Calu3 (cell line): ENCODE results near the gene SMIM20. TPM values are rescaled to one million over a fixed set of nuclear protein-coding genes. Genes with fewer than 3 reads are reported as not detected.

Experiments
- BruUV-seq: library from RNA; stranded (reverse); fragments of 400-500 nt; replicated peaks from 2 replicates; lab custom pipeline; 2021; lab: Mats Ljungman, UMichigan
- CTCF ChIA-PET: fragments of 300-600 bp; sonication (Branson Sonifier 250); formaldehyde crosslinking; loops from one replicate; lab custom pipeline; 2022; ENCODE audit warnings: antibody characterized with exemption; lab: Charles Lee
- DNase-seq: peaks from one replicate; pipeline ENCODE4 v3.0.0; 2022
- H3K27ac Mint-ChIP-seq: one replicate; pipeline ENCODE4 v1.8.0; 2022; ENCODE audit warnings: mixed read lengths; ENCODE audit not compliant: unreplicated experiment
- H3K27me3 Mint-ChIP-seq: one replicate; pipeline ENCODE4 v1.8.0; 2022; ENCODE audit warnings: mixed read lengths; ENCODE audit not compliant: unreplicated experiment
- H3K36me3 Mint-ChIP-seq: one replicate; pipeline ENCODE4 v1.8.0; 2022; ENCODE audit warnings: mild to moderate bottlenecking, moderate library complexity, mixed read lengths; ENCODE audit not compliant: insufficient read depth, unreplicated experiment
- H3K4me1 Mint-ChIP-seq: one replicate; pipeline ENCODE4 v1.8.0; 2022; ENCODE audit warnings: mild to moderate bottlenecking, low read depth, mixed read lengths; ENCODE audit not compliant: unreplicated experiment
- H3K4me3 Mint-ChIP-seq: one replicate; pipeline ENCODE4 v1.8.0; 2022; ENCODE audit warnings: mild to moderate bottlenecking, low read depth, moderate library complexity, mixed read lengths; ENCODE audit not compliant: unreplicated experiment
- H3K9me3 Mint-ChIP-seq: one replicate; pipeline ENCODE4 v1.8.0; 2022; ENCODE audit warnings: low read depth, mixed read lengths; ENCODE audit not compliant: unreplicated experiment
- CTCF ChIP-seq: fragments of 200-600 bp; IDR thresholded peaks from one replicate; pipeline ENCODE4 v1.8.0; 2022; ENCODE audit warnings: antibody characterized with exemption; ENCODE audit not compliant: unreplicated experiment
- intact Hi-C: fragments of 100-400 bp; cut with micrococcal nuclease; formaldehyde crosslinking; loops from one replicate; pipeline ENCODE4 v1.10.0; 2022; ENCODE audit not compliant: unreplicated experiment
- total RNA-seq: library from RNA; stranded (reverse); gene quantifications from 2 replicates; pipeline ENCODE4 v1.2.3, GENCODE V29; 2022

Gene SMIM20
- total RNA-seq, 1 experiment from 2014 or later, result 21.0 TPM

- H3K27ac Mint-ChIP-seq, result no peak overlapping the region
- BruUV-seq, result no TSS peak
- H3K4me3 Mint-ChIP-seq, result no peak overlapping the region
- no peak for DNase-seq
- peaks cover 30% of the 10 kb centered on the region for H3K4me1 Mint-ChIP-seq
- H3K27me3 Mint-ChIP-seq, result no peaks in the 10 kb centered on the region
- H3K36me3 Mint-ChIP-seq, result peaks cover 19% of the 10 kb centered on the region
- CTCF ChIA-PET, result interaction anchor here (0.5 kb wide), 1 partner anchor 17 kb away, joined by 3 read pairs; no protein-coding TSS in a partner anchor
- no peak for TF ChIP-seq CTCF
- intact Hi-C loops, result no loop called here
- H3K9me3 Mint-ChIP-seq, result no peaks in the 10 kb centered on the region
These were observed 2.9 kb downstream of the SMIM20 start for GRCh38 chr4:25916870-25917269.

GRCh38 chr4:25919676-25920075, 5.7 kb downstream of the SMIM20 start:
- Mint-ChIP-seq H3K27ac (peak overlapping the region; percentile 24), H3K4me1 (peaks cover 20% of the 10 kb centered on the region)
- CTCF ChIA-PET, result interaction anchor here (1.0 kb wide), 1 partner anchor 11 kb away, joined by 3 read pairs; no protein-coding TSS in a partner anchor

GRCh38 chr4:25921922-25922321, 7.9 kb downstream of the SMIM20 start:
- CTCF ChIA-PET, result no interaction called here
- BruUV-seq, result no TSS peak
- H3K4me1 Mint-ChIP-seq, result peaks cover 13% of the 10 kb centered on the region
- no peak overlapping the region for H3K27ac Mint-ChIP-seq
- intact Hi-C loops, result no loop called here
- H3K9me3 Mint-ChIP-seq, result no peaks in the 10 kb centered on the region
- H3K4me3 Mint-ChIP-seq, result no peak overlapping the region
- no peak for DNase-seq
- H3K27me3 Mint-ChIP-seq, result no peaks in the 10 kb centered on the region
- no peaks in the 10 kb centered on the region for H3K36me3 Mint-ChIP-seq
- no peak for TF ChIP-seq CTCF

More at GRCh38 chr4:25919676-25920075, 5.7 kb downstream of the SMIM20 start:
- H3K27me3 Mint-ChIP-seq, result no peaks in the 10 kb centered on the region
- BruUV-seq, result no TSS peak
- H3K9me3 Mint-ChIP-seq, result no peaks in the 10 kb centered on the region
- no peak for DNase-seq
- TF ChIP-seq CTCF, result no peak
- H3K4me3 Mint-ChIP-seq, result no peak overlapping the region
- H3K36me3 Mint-ChIP-seq, result peaks cover 5% of the 10 kb centered on the region
- intact Hi-C loops, result no loop called here

- H3K27ac Mint-ChIP-seq, result no peak overlapping the region
- CTCF ChIA-PET, result no interaction called here
- intact Hi-C loops, result no loop called here
- H3K4me3 Mint-ChIP-seq, result no peak overlapping the region
- DNase-seq, result no peak
- H3K36me3 Mint-ChIP-seq, result no peaks in the 10 kb centered on the region
- BruUV-seq, result no TSS peak
- H3K4me1 Mint-ChIP-seq, result peaks cover 13% of the 10 kb centered on the region
- H3K9me3 Mint-ChIP-seq, result no peaks in the 10 kb centered on the region
- TF ChIP-seq CTCF, result no peak
- no peaks in the 10 kb centered on the region for H3K27me3 Mint-ChIP-seq
These were observed 8.9 kb downstream of the SMIM20 start for GRCh38 chr4:25922812-25923369.
